Subcutaneous adipose tissue (tissue), 4 donors: Measurements from ENCODE around the gene SAE1. TPM values are rescaled to one million over a fixed set of nuclear protein-coding genes. Genes with fewer than 3 reads are reported as not detected.

Experiments used
- total RNA-seq, 4 donors: library from RNA; depleted of rRNA; stranded (reverse); fragments of >200 nt; gene quantifications; one replicate each; pipeline ENCODE4 v1.1.0, GENCODE V29; 2016
- TF ChIP-seq, protein P1 (sequence below): fragments of 450-650 bp; IDR thresholded peaks from one replicate; pipeline ENCODE4 v1.5.1; 2016; ENCODE audit warnings: low read depth, mild to moderate bottlenecking, control low read depth, antibody characterized with exemption, moderate library complexity

The SAE1 gene
- total RNA-seq, 4 donors from 2014 or later, result 43.9 to 56.7 (median 51.4) TPM

DNA sequence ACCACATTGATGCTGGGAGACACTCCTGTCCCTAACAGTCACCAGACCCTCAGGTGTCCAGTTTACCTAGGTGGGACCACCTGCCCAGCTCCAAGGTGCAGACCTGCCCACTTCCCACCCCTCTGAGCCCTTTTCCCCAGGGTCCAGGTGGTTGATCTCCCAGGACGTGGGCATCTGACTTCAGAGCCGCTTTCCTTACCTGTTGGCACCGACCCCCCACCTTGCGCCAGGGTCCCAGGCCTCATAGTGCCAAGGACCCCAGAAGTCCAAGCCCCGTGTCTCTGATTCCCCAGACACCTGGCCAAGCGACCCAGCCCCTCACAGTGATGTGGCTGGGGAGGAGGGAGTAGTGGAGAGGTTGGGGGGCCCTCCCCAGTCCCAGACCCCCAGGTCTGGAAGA lies 109.9 kb downstream of the SAE1 start:
- TF ChIP-seq, protein P1, sequence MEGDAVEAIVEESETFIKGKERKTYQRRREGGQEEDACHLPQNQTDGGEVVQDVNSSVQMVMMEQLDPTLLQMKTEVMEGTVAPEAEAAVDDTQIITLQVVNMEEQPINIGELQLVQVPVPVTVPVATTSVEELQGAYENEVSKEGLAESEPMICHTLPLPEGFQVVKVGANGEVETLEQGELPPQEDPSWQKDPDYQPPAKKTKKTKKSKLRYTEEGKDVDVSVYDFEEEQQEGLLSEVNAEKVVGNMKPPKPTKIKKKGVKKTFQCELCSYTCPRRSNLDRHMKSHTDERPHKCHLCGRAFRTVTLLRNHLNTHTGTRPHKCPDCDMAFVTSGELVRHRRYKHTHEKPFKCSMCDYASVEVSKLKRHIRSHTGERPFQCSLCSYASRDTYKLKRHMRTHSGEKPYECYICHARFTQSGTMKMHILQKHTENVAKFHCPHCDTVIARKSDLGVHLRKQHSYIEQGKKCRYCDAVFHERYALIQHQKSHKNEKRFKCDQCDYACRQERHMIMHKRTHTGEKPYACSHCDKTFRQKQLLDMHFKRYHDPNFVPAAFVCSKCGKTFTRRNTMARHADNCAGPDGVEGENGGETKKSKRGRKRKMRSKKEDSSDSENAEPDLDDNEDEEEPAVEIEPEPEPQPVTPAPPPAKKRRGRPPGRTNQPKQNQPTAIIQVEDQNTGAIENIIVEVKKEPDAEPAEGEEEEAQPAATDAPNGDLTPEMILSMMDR, result no peak

DNA sequence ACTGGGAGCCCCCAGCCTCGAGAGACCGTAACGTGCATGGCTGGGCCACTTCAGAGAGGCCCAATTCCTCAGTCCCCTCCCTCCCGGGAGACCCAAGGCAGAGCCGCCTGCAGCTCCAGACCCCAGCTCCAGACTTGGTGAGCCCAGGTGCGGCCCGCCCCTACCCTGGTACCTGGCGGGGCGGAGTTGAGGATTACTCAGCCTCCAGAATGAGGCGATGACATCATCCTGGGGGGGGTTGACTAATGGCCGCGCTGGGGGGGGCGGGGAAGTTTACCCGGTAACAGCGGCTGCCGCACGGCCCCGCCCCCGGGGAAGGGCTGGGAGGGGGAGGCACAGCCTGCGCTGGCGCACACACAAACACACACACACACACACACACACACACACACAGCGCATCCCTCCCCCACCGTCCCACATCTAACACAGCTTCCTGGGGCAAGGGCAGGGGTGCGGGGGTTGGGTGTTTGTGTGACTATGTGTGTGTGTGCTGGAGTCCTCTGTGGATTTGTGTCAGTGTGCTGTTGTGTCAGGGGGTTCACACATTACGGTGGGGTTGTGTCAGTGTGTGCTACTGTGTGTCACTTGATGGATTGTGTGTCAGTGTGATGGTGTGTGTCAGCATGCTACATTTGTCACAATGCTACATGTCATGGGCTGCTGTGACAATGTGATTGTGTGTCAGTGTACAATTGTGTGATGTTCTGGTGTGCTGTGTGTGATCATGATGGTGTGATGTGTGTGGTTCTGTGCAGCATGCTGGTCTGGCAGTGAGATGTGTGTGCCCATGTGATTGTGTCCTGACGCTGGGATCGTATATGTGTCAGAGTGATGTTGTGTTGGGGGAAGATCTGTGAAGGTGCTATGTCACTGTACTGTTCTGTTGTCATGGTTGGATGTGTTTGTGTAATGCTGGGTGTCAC lies 110.6 kb downstream of the SAE1 start:
- TF ChIP-seq, protein P1, result no peak

DNA sequence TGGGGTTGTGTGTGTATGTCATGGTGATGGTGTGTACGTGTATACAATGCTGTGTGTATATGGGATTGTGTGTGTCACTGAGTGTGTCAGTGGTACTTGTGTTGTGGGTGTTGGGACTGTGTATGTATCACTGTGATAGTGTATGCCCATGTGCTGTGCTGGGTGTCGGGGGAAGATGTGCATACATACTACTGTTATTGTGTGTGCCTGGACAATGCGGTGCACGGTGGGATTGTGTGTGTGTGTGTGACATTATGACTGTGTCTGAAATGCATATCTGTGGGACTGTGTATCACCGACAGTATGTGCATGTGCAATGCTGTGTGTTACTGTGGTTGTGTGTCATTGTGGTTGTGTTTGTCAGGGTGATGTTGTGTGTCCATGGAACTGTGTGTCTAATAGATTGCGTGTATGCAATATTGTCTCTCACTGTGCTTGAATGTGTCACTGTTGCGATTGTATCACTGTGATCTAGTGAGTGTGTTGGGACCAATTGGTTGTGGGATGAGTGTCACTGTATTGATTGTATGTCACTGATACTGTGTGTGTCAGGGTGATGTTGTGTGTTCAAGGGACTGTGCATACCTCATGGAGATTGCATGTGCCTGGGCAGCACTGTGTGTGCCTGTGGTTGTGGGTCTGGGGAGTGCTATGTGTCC lies 111.4 kb downstream of the SAE1 start:
- TF ChIP-seq, protein P1, result no peak

DNA sequence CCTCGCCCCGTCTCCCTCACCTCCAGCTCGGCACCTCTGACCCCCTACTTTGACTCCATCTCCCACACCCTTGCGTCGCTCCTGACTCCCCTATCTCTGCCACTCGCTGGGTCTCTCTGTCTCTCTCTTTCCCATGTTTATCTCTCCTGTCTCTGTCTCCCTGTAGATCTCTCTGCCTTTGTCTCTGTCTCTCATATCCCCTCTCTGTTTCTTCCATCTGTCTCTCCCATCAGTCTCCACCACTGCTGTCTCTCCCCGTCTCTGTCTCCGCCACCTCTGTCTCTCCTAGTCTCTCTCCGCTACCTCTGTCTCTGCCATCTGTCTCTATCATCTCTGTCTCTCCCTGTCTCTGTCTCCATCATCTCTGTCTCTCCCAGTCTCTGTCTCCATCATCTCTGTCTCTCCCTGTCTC lies 112.7 kb downstream of the SAE1 start:
- TF ChIP-seq, protein P1, result no peak

DNA sequence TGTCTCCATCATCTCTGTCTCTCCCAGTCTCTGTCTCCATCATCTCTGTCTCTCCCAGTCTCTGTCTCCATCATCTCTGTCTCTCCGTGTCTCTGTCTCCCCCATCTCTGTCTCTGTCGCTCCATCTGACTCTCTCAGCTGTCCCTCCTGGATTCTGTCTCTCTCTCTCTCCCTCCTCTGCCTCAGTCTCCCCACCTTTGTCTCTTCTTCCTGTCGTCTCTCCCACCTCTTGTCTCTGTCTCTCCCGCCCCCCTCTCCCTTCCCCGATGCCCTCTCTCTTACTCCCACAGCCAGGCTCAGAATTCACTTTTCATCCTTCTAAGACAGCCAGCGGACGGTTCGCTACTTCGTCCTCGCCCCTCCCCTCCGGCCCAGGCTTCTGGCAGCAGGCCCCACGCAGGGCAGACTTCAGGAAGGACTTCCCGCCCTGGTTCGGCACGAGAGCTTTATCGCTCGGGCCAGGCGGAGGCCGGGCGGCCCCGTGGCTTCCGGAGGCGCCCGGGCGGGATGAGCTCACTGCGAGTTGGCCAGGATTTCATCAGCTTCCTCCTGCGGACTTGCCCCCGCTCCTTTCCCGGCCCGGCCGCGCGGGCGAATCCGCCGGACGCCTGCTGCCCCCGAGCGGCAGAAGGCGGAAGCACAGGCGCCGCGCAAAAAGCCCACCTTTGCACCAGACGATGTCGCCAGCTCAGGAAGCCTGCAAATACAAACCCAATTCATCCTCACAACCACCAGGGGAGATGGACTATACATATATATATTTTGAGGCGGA lies 113.3 kb downstream of the SAE1 start:
- TF ChIP-seq, protein P1, result no peak

DNA sequence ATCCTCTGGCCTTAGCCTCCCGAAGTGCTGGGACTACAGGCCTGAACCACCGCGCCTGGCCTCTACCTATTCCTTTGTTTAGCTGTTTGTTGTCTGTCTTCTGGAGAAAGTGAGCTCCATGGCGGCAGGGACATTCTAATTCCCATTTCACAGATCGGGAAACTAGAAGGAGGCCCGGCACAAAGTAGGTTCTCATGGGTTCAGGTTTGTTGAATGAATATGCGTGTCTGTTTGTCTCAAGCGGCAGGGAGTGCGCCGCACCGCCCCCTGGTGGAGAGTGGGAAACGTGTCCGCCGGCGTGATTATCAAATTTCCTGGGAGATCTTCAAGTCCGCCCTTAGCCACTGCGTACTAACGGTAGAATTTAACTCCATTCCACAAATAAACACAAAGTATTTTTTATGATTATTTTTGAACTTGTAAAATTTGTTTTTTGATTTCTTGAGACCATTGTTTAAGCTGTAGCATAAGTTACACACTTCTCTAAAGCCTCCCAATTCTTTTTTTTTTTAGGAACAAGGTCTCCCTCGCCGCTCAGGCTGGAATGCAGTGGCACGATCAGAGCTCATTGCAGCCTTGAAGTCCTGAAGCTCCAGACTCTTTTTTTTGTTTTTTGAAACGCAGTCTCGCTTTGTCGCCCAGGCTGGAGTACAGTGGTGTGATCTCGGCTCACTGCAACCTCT lies 116.8 kb downstream of the SAE1 start:
- TF ChIP-seq, protein P1, result no peak
